H1 (cell line): ENCODE measurements around the gene RASSF10.

Experiments used
- CBX8 ChIP-seq: fragments of 300-800, 300-1000 bp; sonication (generic); IDR thresholded peaks from 2 replicates; pipeline ENCODE4 v1.7.1; 2016; ENCODE audit warnings: low read depth, low read length, borderline replicate concordance
- CREB1 ChIP-seq: IDR thresholded peaks from 2 replicates; pipeline ENCODE4 v1.6.1; 2012; ENCODE audit warnings: inconsistent platforms
- EP300 ChIP-seq, 2 experiments: IDR thresholded peaks; 1 replicate in 1 of 2; 2 replicates in 1 of 2; pipeline ENCODE4 v1.6.1; 2011 to 2012; ENCODE audit warnings: low read depth in 2 of 2, low read length in 2 of 2, mild to moderate bottlenecking in 2 of 2, borderline replicate concordance in 1 of 2, inconsistent platforms in 1 of 2, moderate library complexity in 1 of 2
- FOSL1 ChIP-seq: IDR thresholded peaks from 2 replicates; pipeline ENCODE4 v1.6.1; 2011; ENCODE audit warnings: mild to moderate bottlenecking, low read depth, low read length, moderate library complexity; ENCODE audit not compliant: insufficient read depth
- RAD21 ChIP-seq, 2 experiments: IDR thresholded peaks in 1 of 2; conservative IDR thresholded peaks in 1 of 2; 2 replicates each; pipeline ENCODE4 v1.6.1; 2011; ENCODE audit warnings: low read depth in 2 of 2, low read length in 2 of 2, improper control_type of control experiment in 1 of 2, inconsistent platforms in 1 of 2, mild to moderate bottlenecking in 1 of 2, moderate library complexity in 1 of 2
- RXRA ChIP-seq: IDR thresholded peaks from 2 replicates; pipeline ENCODE4 v1.6.1; 2011; ENCODE audit warnings: low read depth, mild to moderate bottlenecking, low read length, moderate library complexity; ENCODE audit not compliant: insufficient read depth
- SIRT6 ChIP-seq: IDR thresholded peaks from one replicate; pipeline ENCODE4 v1.7.1; 2012; ENCODE audit warnings: low read length, inconsistent platforms
- SP1 ChIP-seq: IDR thresholded peaks from 2 replicates; pipeline ENCODE4 v1.6.1; 2011; ENCODE audit warnings: low read depth, low read length
- TAF1 ChIP-seq: IDR thresholded peaks from 2 replicates; pipeline ENCODE4 v1.6.1; 2011; ENCODE audit warnings: mild to moderate bottlenecking, low read depth, low read length
- TCF12 ChIP-seq: IDR thresholded peaks from 2 replicates; pipeline ENCODE4 v1.6.1; 2011; ENCODE audit warnings: low read depth, mild to moderate bottlenecking, low read length
- YY1 ChIP-seq: IDR thresholded peaks from 2 replicates; pipeline ENCODE4 v1.6.1; 2011; ENCODE audit warnings: low read depth, mild to moderate bottlenecking, low read length
- TF ChIP-seq, protein P1 (sequence below), 3 experiments: IDR thresholded peaks; 1 replicate in 2 of 3; 2 replicates in 1 of 3; pipeline versions ENCODE4 v1.5.1 to v1.6.1; 2011; ENCODE audit warnings: low read length in 3 of 3, mild to moderate bottlenecking in 3 of 3, inconsistent platforms in 2 of 3, low read depth in 1 of 3, moderate library complexity in 1 of 3; ENCODE audit not compliant: insufficient read depth in 1 of 3; ENCODE audit errors: control extremely low read depth in 1 of 3

DNA sequence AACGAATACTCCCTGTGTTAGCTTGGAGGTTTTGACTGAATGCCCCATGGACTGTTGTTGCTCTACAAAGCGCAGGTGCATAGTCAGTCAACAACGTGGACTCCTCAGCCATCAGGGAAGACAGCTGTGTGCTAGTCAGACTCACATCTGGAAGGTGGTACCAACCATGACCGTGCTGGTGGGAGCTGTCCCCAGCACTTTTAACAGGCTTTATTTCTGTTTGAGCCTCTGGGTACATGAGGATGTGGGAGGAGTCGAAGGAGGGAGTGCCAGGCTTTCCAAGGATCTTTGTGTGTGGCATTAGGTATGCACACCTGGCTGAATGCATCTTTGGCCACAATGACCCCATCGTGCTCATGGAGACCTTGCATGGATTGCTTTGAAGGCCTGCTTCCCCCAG is 6.6 kb downstream of the RASSF10 start:
- TF ChIP-seq TCF12 = no peak
- TF ChIP-seq, protein P1, sequence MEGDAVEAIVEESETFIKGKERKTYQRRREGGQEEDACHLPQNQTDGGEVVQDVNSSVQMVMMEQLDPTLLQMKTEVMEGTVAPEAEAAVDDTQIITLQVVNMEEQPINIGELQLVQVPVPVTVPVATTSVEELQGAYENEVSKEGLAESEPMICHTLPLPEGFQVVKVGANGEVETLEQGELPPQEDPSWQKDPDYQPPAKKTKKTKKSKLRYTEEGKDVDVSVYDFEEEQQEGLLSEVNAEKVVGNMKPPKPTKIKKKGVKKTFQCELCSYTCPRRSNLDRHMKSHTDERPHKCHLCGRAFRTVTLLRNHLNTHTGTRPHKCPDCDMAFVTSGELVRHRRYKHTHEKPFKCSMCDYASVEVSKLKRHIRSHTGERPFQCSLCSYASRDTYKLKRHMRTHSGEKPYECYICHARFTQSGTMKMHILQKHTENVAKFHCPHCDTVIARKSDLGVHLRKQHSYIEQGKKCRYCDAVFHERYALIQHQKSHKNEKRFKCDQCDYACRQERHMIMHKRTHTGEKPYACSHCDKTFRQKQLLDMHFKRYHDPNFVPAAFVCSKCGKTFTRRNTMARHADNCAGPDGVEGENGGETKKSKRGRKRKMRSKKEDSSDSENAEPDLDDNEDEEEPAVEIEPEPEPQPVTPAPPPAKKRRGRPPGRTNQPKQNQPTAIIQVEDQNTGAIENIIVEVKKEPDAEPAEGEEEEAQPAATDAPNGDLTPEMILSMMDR (IDR thresholded peaks at IDR 0.05; ENCODE audit: control extremely low read depth in 1 of 3, insufficient read depth in 1 of 3, low read depth in 1 of 3, low read length in 3 of 3) = no peak
- no peak for TF ChIP-seq FOSL1
- TF ChIP-seq SIRT6 = no peak
- no peak for TF ChIP-seq CREB1
- no peak for TF ChIP-seq YY1
- TF ChIP-seq EP300 (IDR thresholded peaks at IDR 0.05; ENCODE audit: borderline replicate concordance in 1 of 2, low read depth in 2 of 2, low read length in 2 of 2) = no peak
- TF ChIP-seq TAF1 = no peak
- TF ChIP-seq SP1 = no peak
- no peak for TF ChIP-seq RAD21 (IDR thresholded peaks at IDR 0.05 in 1 of 2, conservative IDR thresholded peaks at IDR 0.05 in 1 of 2; ENCODE audit: low read depth in 2 of 2, low read length in 2 of 2)
- no peak for TF ChIP-seq CBX8
- no peak for TF ChIP-seq RXRA
